ENCODE data around the gene IFI35.
A peak's percentile ranks its signal among the peaks of the same experiment; 100 is the strongest.
"Not testable (repeated sequence)": the region's sequence is repeated elsewhere in the genome, so short reads cannot be mapped to it uniquely, and the experiment has no call there.

The IFI35 gene

GRCh38 chr17:43006639-43007551 is at the start of gene IFI35:
TSS of gene IFI35 (plus strand) at chr17:43006784. CDS start at chr17:43006948, 164 bp downstream.
- peak; percentile 76 for DNase-seq (ENCODE audit: low read depth)

- peak; percentile 83 for DNase-seq (ENCODE audit: low read depth)
Observed at GRCh38 chr17:42964161-42964932, 42.2 kb upstream of the IFI35 start, which contains the start of gene AARSD1. TSS of gene AARSD1 (minus strand) at chr17:42964454. CDS start at chr17:42964440, 14 bp downstream.

- DNase-seq (ENCODE audit: low read depth), result no peak
Observed at GRCh38 chr17:42967925-42968324, 38.7 kb upstream of the IFI35 start.

- no peak for DNase-seq (ENCODE audit: low read depth)
Observed at GRCh38 chr17:42969001-42969581, 37.5 kb upstream of the IFI35 start.

- DNase-seq (ENCODE audit: low read depth), result no peak
Observed at GRCh38 chr17:42971589-42971988, 35.0 kb upstream of the IFI35 start.

- DNase-seq (ENCODE audit: low read depth), result not testable (repeated sequence)
Observed at GRCh38 chr17:42973323-42973722, 33.3 kb upstream of the IFI35 start.

- DNase-seq (ENCODE audit: low read depth), result no peak
Observed at GRCh38 chr17:42975265-42975664, 31.3 kb upstream of the IFI35 start.

- not testable (repeated sequence) for DNase-seq (ENCODE audit: low read depth)
Observed at GRCh38 chr17:42975701-42976100, 30.9 kb upstream of the IFI35 start.

GRCh38 chr17:42979511-42980273 is 26.9 kb upstream of the IFI35 start, which contains the start of gene PTGES3L:
TSS of gene PTGES3L (minus strand) at chr17:42980080. CDS start at chr17:42980053, 27 bp downstream.
- no peak for DNase-seq (ENCODE audit: low read depth)

- peak; percentile 88 for DNase-seq (ENCODE audit: low read depth)
Observed at GRCh38 chr17:42980274-42980765, 26.3 kb upstream of the IFI35 start, which contains the start of gene RUNDC1. TSS of gene RUNDC1 (plus strand) at chr17:42980565. CDS start at chr17:42980577, 12 bp downstream.

- peak; percentile 35 for DNase-seq (ENCODE audit: low read depth)
Observed at GRCh38 chr17:42980766-42981397, 25.7 kb upstream of the IFI35 start.

- DNase-seq (ENCODE audit: low read depth), result no peak
Observed at GRCh38 chr17:42982266-42982665, 24.3 kb upstream of the IFI35 start.

GRCh38 chr17:42985225-42985624 is 21.4 kb upstream of the IFI35 start:
- no peak for DNase-seq (ENCODE audit: low read depth)

GRCh38 chr17:42989141-42989540 is 17.4 kb upstream of the IFI35 start:
- DNase-seq (ENCODE audit: low read depth), result no peak

GRCh38 chr17:42989726-42990652 is 16.6 kb upstream of the IFI35 start:
- no peak for DNase-seq (ENCODE audit: low read depth)

- no peak for DNase-seq (ENCODE audit: low read depth)
Observed at GRCh38 chr17:42991471-42991870, 15.1 kb upstream of the IFI35 start.

- DNase-seq (ENCODE audit: low read depth), result no peak
Observed at GRCh38 chr17:42992872-42993271, 13.7 kb upstream of the IFI35 start.

- not testable (repeated sequence) for DNase-seq (ENCODE audit: low read depth)
Observed at GRCh38 chr17:42993913-42994312, 12.7 kb upstream of the IFI35 start.

GRCh38 chr17:42997390-42997983 is 9.1 kb upstream of the IFI35 start:
- DNase-seq (ENCODE audit: low read depth), result no peak

Data from activated T-helper 9 cell treated with anti-CD3 and anti-CD28 coated beads, Interleukin-2, amount 50 U/mL, for 16 hours (primary cell).